Neural crest cell (in vitro differentiated cells): ENCODE measurements around the gene TGFB3. TPM values are rescaled to one million over a fixed set of nuclear protein-coding genes. Genes with fewer than 3 reads are reported as not detected.

Experiments used
- DNase-seq: peaks from one replicate; pipeline ENCODE4 v3.0.0; 2021; ENCODE audit warnings: low read depth, mixed read lengths, low spot score
- H3K27ac Mint-ChIP-seq: one replicate; pipeline ENCODE4 v1.8.0; 2021; ENCODE audit warnings: mild to moderate bottlenecking, mixed read lengths; ENCODE audit not compliant: unreplicated experiment
- H3K27me3 Mint-ChIP-seq: 2 replicates; pipeline ENCODE4 v1.8.0; 2021; ENCODE audit warnings: low read depth, mild to moderate bottlenecking, mixed read lengths
- H3K36me3 Mint-ChIP-seq: 2 replicates; pipeline ENCODE4 v1.8.0; 2021; ENCODE audit warnings: low read depth, mild to moderate bottlenecking, mixed read lengths
- H3K4me1 Mint-ChIP-seq: 2 replicates; pipeline ENCODE4 v1.8.0; 2021; ENCODE audit warnings: mixed read lengths
- H3K4me3 Mint-ChIP-seq: one replicate; pipeline ENCODE4 v1.8.0; 2021; ENCODE audit warnings: mild to moderate bottlenecking, mixed read lengths
- H3K9me3 Mint-ChIP-seq: 2 replicates; pipeline ENCODE4 v1.8.0; 2021; ENCODE audit warnings: mixed read lengths
- CTCF ChIP-seq: fragments of 200-600 bp; sonication (generic); conservative IDR thresholded peaks from 2 replicates; pipeline ENCODE4 v1.5.0; 2021; ENCODE audit warnings: antibody characterized with exemption, mild to moderate bottlenecking
- total RNA-seq: library from RNA; stranded (reverse); gene quantifications from 2 replicates; pipeline ENCODE4 v1.2.1, GENCODE V29; 2021

Gene TGFB3
- total RNA-seq, 1 donor from 2014 or later, result 4.6 TPM

DNA sequence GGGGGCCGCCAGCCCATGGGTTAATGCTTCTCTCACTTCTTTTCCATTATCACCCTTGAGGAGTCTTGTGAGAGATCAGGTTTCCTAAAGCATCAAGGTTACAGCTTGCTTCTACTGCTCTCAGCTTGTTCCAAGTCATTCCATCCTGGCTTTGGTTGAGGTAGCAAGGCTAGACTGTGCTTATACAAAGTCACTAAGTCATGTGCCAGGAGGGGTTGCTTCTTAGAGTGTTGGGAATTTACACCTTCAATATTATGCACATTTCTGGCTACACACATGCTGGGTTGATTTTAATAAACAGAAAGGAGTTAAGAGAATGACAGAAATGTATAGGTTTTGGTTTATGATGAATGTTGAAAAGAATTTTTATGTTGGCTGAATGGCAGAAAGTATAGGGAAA, 25.6 kb upstream of the TGFB3 start:
- DNase-seq, result no peak
- Mint-ChIP-seq H3K27ac (no peak overlapping the region), H3K36me3 (peaks cover 39% of the 10 kb centered on the region), H3K27me3 (no peaks in the 10 kb centered on the region), H3K4me3 (no peak overlapping the region), H3K4me1 (peaks cover 10% of the 10 kb centered on the region), H3K9me3 (peaks cover 5% of the 10 kb centered on the region)
- no peak for TF ChIP-seq CTCF

- no peak overlapping the region for H3K4me3 Mint-ChIP-seq
- no peaks in the 10 kb centered on the region for H3K27me3 Mint-ChIP-seq
- H3K4me1 Mint-ChIP-seq, result no peaks in the 10 kb centered on the region
- H3K27ac Mint-ChIP-seq, result peak overlapping the region; percentile 65
- TF ChIP-seq CTCF, result no peak
- H3K9me3 Mint-ChIP-seq, result peaks cover 5% of the 10 kb centered on the region
- DNase-seq, result no peak
- H3K36me3 Mint-ChIP-seq, result peaks cover 44% of the 10 kb centered on the region
Observed at GRCh38 chr14:76006253-76006652, 24.5 kb upstream of the TGFB3 start.

DNA sequence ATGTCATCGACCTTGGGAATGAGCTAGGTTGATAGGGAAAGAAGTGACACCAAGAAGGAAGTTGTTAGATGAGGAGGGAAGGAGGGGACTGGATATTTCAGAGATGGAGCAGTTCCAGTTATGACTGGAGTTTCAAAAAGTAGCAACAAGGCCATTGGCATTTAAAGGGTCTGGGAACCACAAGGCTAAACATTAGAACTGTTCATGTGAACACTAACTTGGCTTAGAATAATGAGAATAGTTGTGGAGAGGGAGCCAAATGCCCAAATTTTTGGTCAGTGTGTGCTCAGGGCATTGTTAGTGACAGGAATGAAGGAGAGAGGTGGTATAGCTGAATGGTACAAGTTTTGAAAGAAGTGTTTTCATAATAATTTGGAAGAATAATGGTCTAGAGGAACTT, 20.6 kb upstream of the TGFB3 start:
- H3K36me3 Mint-ChIP-seq, result peaks cover 53% of the 10 kb centered on the region
- H3K27ac Mint-ChIP-seq, result no peak overlapping the region
- no peak overlapping the region for H3K4me3 Mint-ChIP-seq

DNA sequence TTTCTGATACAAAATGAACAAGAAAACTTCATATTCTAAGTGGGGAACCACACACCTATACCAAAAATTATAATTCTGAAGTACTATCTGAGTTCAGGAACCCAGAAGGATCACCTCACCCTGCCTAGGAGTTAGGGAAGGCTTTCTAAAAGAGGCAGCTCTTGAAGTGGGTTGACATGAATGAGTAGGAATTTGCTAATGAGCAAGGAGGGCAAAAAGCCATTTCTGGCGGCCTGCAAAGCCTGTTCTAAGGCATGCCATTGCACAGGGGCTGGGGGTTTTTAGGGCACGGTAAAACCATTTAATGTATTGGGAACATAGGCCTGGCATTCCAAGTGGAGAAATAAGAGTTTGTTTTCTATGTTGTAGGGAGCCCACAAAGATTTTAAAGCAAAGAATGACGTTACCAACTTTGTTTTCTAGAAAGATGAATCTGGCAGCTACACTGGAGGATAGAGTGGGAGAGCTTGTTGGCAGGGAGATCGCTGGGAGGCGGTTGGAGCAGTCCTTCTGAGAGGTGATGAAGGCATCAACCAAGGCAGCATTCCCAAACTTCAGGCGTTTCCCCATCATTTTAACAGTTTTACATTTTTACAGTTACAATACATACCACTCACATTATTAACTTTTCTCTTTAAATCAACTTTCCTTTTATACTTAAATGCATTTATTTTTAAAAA, 17.9 kb upstream of the TGFB3 start:
- no peak for TF ChIP-seq CTCF
- no peaks in the 10 kb centered on the region for H3K4me1 Mint-ChIP-seq
- peaks cover 3% of the 10 kb centered on the region for H3K9me3 Mint-ChIP-seq
- no peaks in the 10 kb centered on the region for H3K27me3 Mint-ChIP-seq
- peak overlapping the region; percentile 35 for H3K27ac Mint-ChIP-seq
- H3K4me3 Mint-ChIP-seq, result no peak overlapping the region
- DNase-seq, result no peak
- H3K36me3 Mint-ChIP-seq, result peaks cover 37% of the 10 kb centered on the region

More for the DNA sequence above, 20.6 kb upstream of the TGFB3 start:
- H3K4me1 Mint-ChIP-seq, result no peaks in the 10 kb centered on the region
- TF ChIP-seq CTCF, result no peak
- no peaks in the 10 kb centered on the region for H3K27me3 Mint-ChIP-seq
- peaks cover 5% of the 10 kb centered on the region for H3K9me3 Mint-ChIP-seq
- no peak for DNase-seq

DNA sequence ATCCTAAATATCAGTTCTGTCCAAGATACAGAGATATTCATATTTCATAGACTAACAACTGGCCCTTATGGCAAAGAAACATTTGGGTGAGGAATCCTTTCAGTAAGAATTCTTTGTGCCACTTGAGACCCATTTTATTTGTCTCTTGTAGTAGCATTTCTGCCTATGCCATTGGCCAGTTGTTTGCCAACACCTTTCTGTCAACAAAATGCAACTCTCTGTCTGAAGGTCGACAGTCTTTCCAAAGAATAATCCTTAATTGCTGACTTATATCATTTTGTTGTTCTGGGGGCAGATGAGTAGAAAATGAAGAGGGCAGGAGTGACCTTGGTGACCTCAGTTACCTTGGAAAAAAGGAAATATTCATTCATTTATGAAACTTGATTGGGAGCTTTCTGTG, 14.7 kb upstream of the TGFB3 start:
- no peak overlapping the region for H3K4me3 Mint-ChIP-seq
- H3K9me3 Mint-ChIP-seq, result no peaks in the 10 kb centered on the region
- no peak overlapping the region for H3K27ac Mint-ChIP-seq
- H3K4me1 Mint-ChIP-seq, result no peaks in the 10 kb centered on the region
- DNase-seq, result no peak
- no peaks in the 10 kb centered on the region for H3K27me3 Mint-ChIP-seq
- TF ChIP-seq CTCF, result no peak
- peaks cover 21% of the 10 kb centered on the region for H3K36me3 Mint-ChIP-seq
